Heart left ventricle (tissue), 16 donors: ENCODE measurements around the gene SMKR1. TPM values are rescaled to one million over a fixed set of nuclear protein-coding genes. Genes with fewer than 3 reads are reported as not detected.

ENCODE experiments used
- ATAC-seq, 4 donors: fragments of 200-7000 bp; cut with Tn5 transposase; one replicate each; pipeline ENCODE4 v1.9.1; 2020 to 2022; ENCODE audit warnings: moderate library complexity in 4 of 4, mild to moderate bottlenecking in 3 of 4, moderate number of reproducible peaks in 1 of 4
- DNase-seq, 5 donors: peaks; one replicate each; pipeline ENCODE4 v3.0.0-alpha.2; 2020
- H3K27ac ChIP-seq, 12 donors: fragments of 200-600 bp; sonication (generic) in 4 of 12; one replicate each; pipeline versions ENCODE4 v1.5.0 to v1.8.0; 2016 to 2022; ENCODE audit warnings: mild to moderate bottlenecking in 2 of 12
- H3K27me3 ChIP-seq, 9 donors: fragments of 200-600 bp; sonication (generic) in 2 of 9; one replicate each; pipeline versions ENCODE4 v1.5.1 to v1.8.0; 2016 to 2022; ENCODE audit warnings: mild to moderate bottlenecking in 3 of 9
- H3K36me3 ChIP-seq, 9 donors: fragments of 200-600 bp; sonication (generic) in 2 of 9; one replicate each; pipeline versions ENCODE4 v1.5.0 to v1.8.0; 2018 to 2022; ENCODE audit warnings: mild to moderate bottlenecking in 2 of 9
- H3K4me1 ChIP-seq, 12 donors: fragments of 200-600 bp; sonication (generic) in 4 of 12; one replicate each; pipeline versions ENCODE4 v1.5.0 to v1.8.0; 2016 to 2022; ENCODE audit warnings: mild to moderate bottlenecking in 3 of 12
- H3K4me3 ChIP-seq, 12 donors: fragments of 200-600 bp; sonication (generic) in 4 of 12; one replicate each; pipeline versions ENCODE4 v1.5.0 to v1.8.0; 2017 to 2022; ENCODE audit warnings: mild to moderate bottlenecking in 9 of 12, moderate library complexity in 4 of 12
- H3K9me3 ChIP-seq, 12 donors: fragments of 200-600 bp; sonication (generic) in 4 of 12; one replicate each; pipeline versions ENCODE4 v1.5.0 to v1.8.0; 2016 to 2022; ENCODE audit warnings: mild to moderate bottlenecking in 1 of 12
- POLR2A ChIP-seq, 2 donors: fragments of 450-650 bp; IDR thresholded peaks; one replicate each; pipeline ENCODE4 v1.6.1; 2017; ENCODE audit warnings: antibody characterized with exemption in 2 of 2, mild to moderate bottlenecking in 2 of 2, moderate library complexity in 2 of 2
- WGBS, 4 donors: extraction: QIAGEN DNeasy Blood & Tissue Kit in 2 of 4; methylation state at CpG; one replicate each; pipeline versions ENCODE4 v1.1.5 to v1.1.7; 2013 to 2018; 5-methylcytosine and 5-hydroxymethylcytosine counted together
- intact Hi-C, 10 donors: fragments of 100-400 bp; cut with DNase I; formaldehyde crosslinking; loops; one replicate each; pipeline versions ENCODE4 v1.11.1 to v1.14.2; 2022
- polyA plus RNA-seq, 2 donors: library from polyadenylated mRNA; stranded (reverse); fragments of 200-250 nt; gene quantifications; one replicate each; pipeline ENCODE4 v1.2.3, GENCODE V29; 2013
- total RNA-seq, 9 donors: library from RNA; depleted of rRNA in 2 of 9; stranded (reverse); fragments of >200 nt in 2 of 9; fragmentation: NEBNext Ultra II Directional in 3 of 9; extraction: Animal tissue kit (Norgen Biotek cat#: 25700) in 3 of 9; gene quantifications; one replicate each; pipeline versions ENCODE4 v1.1.0 to v1.2.4, GENCODE V29; 2016 to 2023
- TF ChIP-seq, protein P1 (sequence below), 12 donors: fragments of 200-600 bp; sonication (generic) in 4 of 12; IDR thresholded peaks; one replicate each; pipeline versions ENCODE4 v1.5.0 to v1.8.0; 2018 to 2022; ENCODE audit warnings: antibody characterized with exemption in 12 of 12, mild to moderate bottlenecking in 5 of 12
- donor health status: ischemic (EF 13 %, LVEDD 7.1; RV severe dilation, severe dysfunction).
- donor health status: healthy with polysubstance abuse.
- donor health status: DM: no; HTN: yes; CAD: no.
- donor health status: DM: no; HTN: no; CAD: no.
- donor health status: ischemic (EF 25% LVEDD 6.9; RV normal size, moderate dysfunction).
- donor health status: ischemic (EF 25% LVEDD 5.7; RV mildly dilated, moderate dysfunction).
- donor health status: healthy.
- donor health status: DM: yes; HTN: yes; CAD: no.
- donor health status: ischemic (EF 35%, LVEDD 5.7; RV mildly dilated, moderate dysfunction).
- donor health status: nonischemic (EF 11% LVEDD 7.7; RV severe dilation, severe dysfunction).
- donor health status: DM: yes; HTN: yes; CAD: no.
- donor health status: PGD.
- donor health status: ischemic (EF 29% LVEDD 5.4; RV normal size, mild dysfunction).
- donor health status: nonischemic (EF 23%, LVEDD 6.1; RV moderate dilation, normal function).

Gene SMKR1
- total and polyA plus RNA-seq, 11 donors: 0.25 to 0.29 TPM; not detected in 9

DNA sequence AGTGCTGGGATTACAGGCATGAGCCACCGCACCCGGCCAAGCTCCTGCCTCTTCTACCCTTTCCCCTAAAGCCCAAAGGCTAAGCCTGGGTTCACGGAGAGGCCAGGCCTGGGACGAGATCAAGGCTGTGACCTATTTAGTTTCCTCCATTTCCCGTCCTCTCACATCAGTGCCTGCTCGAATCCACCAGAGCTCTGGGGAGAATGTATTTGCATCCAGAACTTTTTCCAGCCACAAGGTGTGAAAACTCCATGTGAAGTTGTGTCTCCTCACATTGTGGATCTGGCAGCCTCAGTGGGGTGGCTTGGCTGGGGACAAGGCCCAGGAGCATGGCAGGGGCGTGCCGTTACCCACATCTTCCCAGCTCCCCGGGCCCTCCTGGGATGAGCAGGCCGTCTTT lies 38.0 kb downstream of the SMKR1 start:
- peaks cover 0 to 9% (median 0%) of the 10 kb centered on the region in 9 donors for H3K27me3 ChIP-seq
- no peaks in the 10 kb centered on the region for H3K36me3 ChIP-seq
- no peak overlapping the region for H3K27ac ChIP-seq
- 76 to 81% (median 78%) methylated on average over 10 of the region's 10 CpGs for WGBS, 4 donors
- no peaks in the 10 kb centered on the region for H3K4me1 ChIP-seq
- TF ChIP-seq POLR2A (IDR thresholded peaks at IDR 0.05): no peak
- TF ChIP-seq, protein P1, sequence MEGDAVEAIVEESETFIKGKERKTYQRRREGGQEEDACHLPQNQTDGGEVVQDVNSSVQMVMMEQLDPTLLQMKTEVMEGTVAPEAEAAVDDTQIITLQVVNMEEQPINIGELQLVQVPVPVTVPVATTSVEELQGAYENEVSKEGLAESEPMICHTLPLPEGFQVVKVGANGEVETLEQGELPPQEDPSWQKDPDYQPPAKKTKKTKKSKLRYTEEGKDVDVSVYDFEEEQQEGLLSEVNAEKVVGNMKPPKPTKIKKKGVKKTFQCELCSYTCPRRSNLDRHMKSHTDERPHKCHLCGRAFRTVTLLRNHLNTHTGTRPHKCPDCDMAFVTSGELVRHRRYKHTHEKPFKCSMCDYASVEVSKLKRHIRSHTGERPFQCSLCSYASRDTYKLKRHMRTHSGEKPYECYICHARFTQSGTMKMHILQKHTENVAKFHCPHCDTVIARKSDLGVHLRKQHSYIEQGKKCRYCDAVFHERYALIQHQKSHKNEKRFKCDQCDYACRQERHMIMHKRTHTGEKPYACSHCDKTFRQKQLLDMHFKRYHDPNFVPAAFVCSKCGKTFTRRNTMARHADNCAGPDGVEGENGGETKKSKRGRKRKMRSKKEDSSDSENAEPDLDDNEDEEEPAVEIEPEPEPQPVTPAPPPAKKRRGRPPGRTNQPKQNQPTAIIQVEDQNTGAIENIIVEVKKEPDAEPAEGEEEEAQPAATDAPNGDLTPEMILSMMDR (IDR thresholded peaks at IDR 0.05): no peak
- intact Hi-C loops: no loop called here
- H3K4me3 ChIP-seq: no peak overlapping the region
- ATAC-seq: no peak
- no peaks in the 10 kb centered on the region for H3K9me3 ChIP-seq
- DNase-seq: no peak

DNA sequence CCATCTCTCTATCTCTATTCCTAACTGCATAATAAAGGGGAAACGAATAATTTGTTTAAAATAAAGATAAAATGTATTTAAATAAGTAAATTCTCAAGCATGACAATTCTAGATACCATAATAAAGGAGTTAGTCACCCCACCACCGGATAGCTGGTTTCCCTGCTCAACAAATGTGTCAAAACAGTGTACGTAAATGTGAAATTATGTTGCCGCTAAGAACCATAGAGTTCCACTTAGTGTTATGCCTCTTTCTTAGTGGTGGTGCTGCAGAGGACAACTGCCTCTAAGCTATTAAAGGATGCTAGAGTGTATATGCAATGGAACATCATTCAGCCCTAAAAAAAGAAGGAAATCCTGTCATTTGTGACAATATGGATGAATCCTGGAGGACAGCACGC lies 42.4 kb downstream of the SMKR1 start:
- WGBS, 4 donors: 83 to 88% (median 86%) methylated on average over 5 of the region's 5 CpGs
- no peaks in the 10 kb centered on the region for H3K9me3 ChIP-seq

DNA sequence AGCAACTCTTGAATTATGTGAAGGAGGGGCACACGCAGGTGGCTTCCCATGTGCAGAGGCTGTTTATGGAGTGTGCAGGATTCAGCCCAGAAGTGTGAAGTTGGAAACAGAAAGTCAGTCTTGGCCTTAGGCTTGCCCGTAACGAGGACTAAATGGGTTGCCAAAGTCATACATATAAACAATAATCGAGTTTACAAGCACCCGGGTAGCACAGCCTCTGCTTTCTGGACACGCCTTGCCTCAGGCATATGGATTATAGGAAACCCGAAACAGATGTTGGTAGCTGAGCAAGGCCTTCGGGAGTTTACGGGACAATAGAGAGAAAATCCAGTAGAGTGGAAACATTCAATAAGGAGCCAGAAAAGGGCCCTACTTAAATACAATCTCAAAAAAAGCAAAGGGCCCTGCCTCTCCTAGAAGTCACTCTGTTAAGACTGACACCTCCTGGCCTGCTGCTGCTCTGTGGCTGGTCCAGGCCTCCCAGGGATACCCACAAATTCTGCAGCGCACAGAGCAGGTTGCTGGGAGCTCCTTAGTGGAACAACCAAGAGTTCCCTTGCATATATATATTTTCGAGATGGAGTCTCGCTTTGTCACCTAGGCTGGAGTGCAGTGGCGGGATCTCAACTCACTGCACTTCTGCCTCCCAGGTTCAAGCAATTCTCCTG lies 48.5 kb downstream of the SMKR1 start:
- Histone ChIP-seq H3K27ac (no peak overlapping the region), H3K27me3 (peaks cover 0 to 14% (median 0%) of the 10 kb centered on the region in 9 donors), H3K9me3 (no peaks in the 10 kb centered on the region), H3K36me3 (no peaks in the 10 kb centered on the region), H3K4me3 (no peak overlapping the region), H3K4me1 (no peaks in the 10 kb centered on the region)
- ATAC-seq: no peak
- no peak for DNase-seq
- intact Hi-C loops: no loop called here
- TF ChIP-seq, protein P1 (IDR thresholded peaks at IDR 0.05): no peak
- TF ChIP-seq POLR2A (IDR thresholded peaks at IDR 0.05): no peak
- WGBS, 4 donors: 86 to 91% (median 87%) methylated on average over 13 of the region's 13 CpGs

More for the DNA sequence above, 42.4 kb downstream of the SMKR1 start:
- no peaks in the 10 kb centered on the region for H3K4me1 ChIP-seq
- DNase-seq (no peak), ATAC-seq (no peak)
- H3K36me3 ChIP-seq: no peaks in the 10 kb centered on the region
- no peak overlapping the region for H3K27ac ChIP-seq
- no peak for TF ChIP-seq POLR2A (IDR thresholded peaks at IDR 0.05)
- TF ChIP-seq, protein P1 (IDR thresholded peaks at IDR 0.05): no peak
- H3K27me3 ChIP-seq: peaks cover 0 to 9% (median 0%) of the 10 kb centered on the region in 9 donors
- no peak overlapping the region for H3K4me3 ChIP-seq
- intact Hi-C loops: no loop called here

DNA sequence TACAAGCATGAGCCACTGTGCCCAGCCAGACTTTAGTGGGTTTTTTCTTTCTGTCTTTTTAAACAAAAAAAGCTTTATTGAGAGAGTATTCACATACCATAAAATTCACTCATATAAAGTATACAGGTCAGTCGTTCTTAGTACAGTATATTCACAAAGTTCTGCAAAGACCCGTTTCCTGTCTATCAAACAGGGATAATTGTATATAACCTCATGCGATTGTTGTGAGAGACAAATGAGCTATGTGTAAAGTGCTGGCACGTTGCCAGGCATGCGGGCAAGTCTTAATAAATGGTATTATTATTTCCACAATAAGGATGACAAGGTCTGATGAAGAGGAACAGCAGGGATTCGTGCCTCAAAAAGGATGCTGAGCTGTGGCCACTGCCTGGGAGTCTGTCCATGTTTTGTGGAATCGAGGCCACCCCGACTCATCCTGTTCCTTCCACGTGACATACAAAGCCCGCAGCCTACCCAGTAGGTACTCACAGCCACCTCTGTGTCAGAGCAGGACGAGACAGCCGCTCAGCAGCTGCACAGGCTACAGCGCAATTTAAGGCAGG lies 51.6 kb downstream of the SMKR1 start:
- H3K27ac ChIP-seq: no peak overlapping the region
- H3K9me3 ChIP-seq: no peaks in the 10 kb centered on the region
- H3K4me1 ChIP-seq: no peaks in the 10 kb centered on the region
- H3K4me3 ChIP-seq: no peak overlapping the region
- no peak for ATAC-seq
- WGBS, 4 donors: 46 to 53% (median 49%) methylated on average over 13 of the region's 13 CpGs
- H3K27me3 ChIP-seq: peaks cover 0 to 16% (median 0%) of the 10 kb centered on the region in 9 donors
- TF ChIP-seq, protein P1 (IDR thresholded peaks at IDR 0.05): no peak
- no peak for TF ChIP-seq POLR2A (IDR thresholded peaks at IDR 0.05)
- no peak for DNase-seq
- no peaks in the 10 kb centered on the region for H3K36me3 ChIP-seq
- intact Hi-C loops: no loop called here
